Measurements from ENCODE around the gene ZFP14.

DNA sequence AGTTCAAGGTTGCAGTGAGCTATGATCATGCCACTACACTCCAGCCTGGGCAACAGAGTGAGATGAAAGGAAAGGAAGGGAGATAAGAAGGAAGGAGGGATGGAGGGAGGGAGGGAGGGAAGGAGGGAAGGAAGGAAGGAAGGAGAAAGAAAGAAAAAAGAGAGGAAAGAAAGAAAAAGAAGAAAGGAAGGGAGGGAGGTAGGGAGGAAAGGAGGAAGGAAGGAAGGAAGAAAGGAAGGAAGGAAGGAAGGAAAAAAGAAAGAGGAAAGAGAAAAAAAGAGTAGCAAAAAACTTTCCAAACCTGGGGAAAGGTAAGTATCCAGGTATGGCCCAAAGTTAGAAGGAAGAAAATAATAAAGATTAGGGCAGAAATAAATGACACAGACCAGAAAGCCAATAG is 7.1 kb downstream of the ZFP14 start:
- TF ChIP-seq POLR2A (IDR thresholded peaks at IDR 0.05) (no peak), EP300 (IDR thresholded peaks at IDR 0.05) (no peak)
- TF ChIP-seq, protein P1, sequence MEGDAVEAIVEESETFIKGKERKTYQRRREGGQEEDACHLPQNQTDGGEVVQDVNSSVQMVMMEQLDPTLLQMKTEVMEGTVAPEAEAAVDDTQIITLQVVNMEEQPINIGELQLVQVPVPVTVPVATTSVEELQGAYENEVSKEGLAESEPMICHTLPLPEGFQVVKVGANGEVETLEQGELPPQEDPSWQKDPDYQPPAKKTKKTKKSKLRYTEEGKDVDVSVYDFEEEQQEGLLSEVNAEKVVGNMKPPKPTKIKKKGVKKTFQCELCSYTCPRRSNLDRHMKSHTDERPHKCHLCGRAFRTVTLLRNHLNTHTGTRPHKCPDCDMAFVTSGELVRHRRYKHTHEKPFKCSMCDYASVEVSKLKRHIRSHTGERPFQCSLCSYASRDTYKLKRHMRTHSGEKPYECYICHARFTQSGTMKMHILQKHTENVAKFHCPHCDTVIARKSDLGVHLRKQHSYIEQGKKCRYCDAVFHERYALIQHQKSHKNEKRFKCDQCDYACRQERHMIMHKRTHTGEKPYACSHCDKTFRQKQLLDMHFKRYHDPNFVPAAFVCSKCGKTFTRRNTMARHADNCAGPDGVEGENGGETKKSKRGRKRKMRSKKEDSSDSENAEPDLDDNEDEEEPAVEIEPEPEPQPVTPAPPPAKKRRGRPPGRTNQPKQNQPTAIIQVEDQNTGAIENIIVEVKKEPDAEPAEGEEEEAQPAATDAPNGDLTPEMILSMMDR (IDR thresholded peaks at IDR 0.05): no peak
